ENCODE results near the gene TKFC.

The TKFC gene

GRCh38 chr11:61332797-61333549, at the start of gene TKFC, which contains the start of gene DDB1:
Gene TKFC, plus strand, starts transcription at chr11:61333228. Its CDS starts 1,501 bp downstream, at chr11:61334729.
Gene DDB1, minus strand, starts transcription at chr11:61333105. Its CDS starts 137 bp downstream, at chr11:61332968.
- H3K4me3 ChIP-seq (ENCODE audit: low read length in 2 of 2): peak within 1 kb of the TSS; percentile 88 to 93
- no peaks in the 10 kb centered on the region for H3K27me3 ChIP-seq (ENCODE audit: control insufficient read depth in 2 of 2, insufficient read depth in 2 of 2, low read length in 2 of 2)
- H3K27ac ChIP-seq (ENCODE audit: low read depth in 2 of 2, low read length in 2 of 2): peak within 1 kb of the TSS; percentile 87 to 93
- H3K36me3 ChIP-seq (ENCODE audit: control insufficient read depth in 2 of 2, insufficient read depth in 2 of 2, low read length in 2 of 2): peaks cover 10 to 18% of the 10 kb centered on the region in 2 donors
- peaks cover 20 to 21% of the 10 kb centered on the region in 2 donors for H3K4me1 ChIP-seq (ENCODE audit: control insufficient read depth in 2 of 2, insufficient read depth in 2 of 2, low read length in 2 of 2)
- peak within 1 kb of the TSS; percentile 94 to 95 for H3K9ac ChIP-seq (ENCODE audit: low read depth in 1 of 2, low read length in 2 of 2)
- H3K9me3 ChIP-seq (ENCODE audit: control insufficient read depth in 2 of 2, low read length in 2 of 2): no peaks in the 10 kb centered on the region

- H3K9me3 ChIP-seq (ENCODE audit: control insufficient read depth in 2 of 2, low read length in 2 of 2): no peaks in the 10 kb centered on the region
- H3K27me3 ChIP-seq (ENCODE audit: control insufficient read depth in 2 of 2, insufficient read depth in 2 of 2, low read length in 2 of 2): peaks cover 2 to 5% of the 10 kb centered on the region in 2 donors
- no peak overlapping the region for H3K27ac ChIP-seq (ENCODE audit: low read depth in 2 of 2, low read length in 2 of 2)
- no peaks in the 10 kb centered on the region for H3K36me3 ChIP-seq (ENCODE audit: control insufficient read depth in 2 of 2, insufficient read depth in 2 of 2, low read length in 2 of 2)
- H3K4me1 ChIP-seq (ENCODE audit: control insufficient read depth in 2 of 2, insufficient read depth in 2 of 2, low read length in 2 of 2): peaks cover 3 to 4% of the 10 kb centered on the region in 2 donors
- H3K4me3 ChIP-seq (ENCODE audit: low read length in 2 of 2): no peak overlapping the region
- no peak overlapping the region for H3K9ac ChIP-seq (ENCODE audit: low read depth in 1 of 2, low read length in 2 of 2)
These were observed 49.4 kb upstream of the TKFC start for GRCh38 chr11:61283613-61284012.

GRCh38 chr11:61287338-61287977, 45.6 kb upstream of the TKFC start:
- Histone ChIP-seq H3K27ac (ENCODE audit: low read depth in 2 of 2, low read length in 2 of 2) (no peak overlapping the region), H3K4me1 (ENCODE audit: control insufficient read depth in 2 of 2, insufficient read depth in 2 of 2, low read length in 2 of 2) (no peaks in the 10 kb centered on the region), H3K9ac (ENCODE audit: low read depth in 1 of 2, low read length in 2 of 2) (no peak overlapping the region), H3K36me3 (ENCODE audit: control insufficient read depth in 2 of 2, insufficient read depth in 2 of 2, low read length in 2 of 2) (no peaks in the 10 kb centered on the region), H3K27me3 (ENCODE audit: control insufficient read depth in 2 of 2, insufficient read depth in 2 of 2, low read length in 2 of 2) (peaks cover 3 to 6% of the 10 kb centered on the region in 2 donors), H3K9me3 (ENCODE audit: control insufficient read depth in 2 of 2, low read length in 2 of 2) (no peaks in the 10 kb centered on the region), H3K4me3 (ENCODE audit: low read length in 2 of 2) (no peak overlapping the region)

GRCh38 chr11:61290905-61291690, 41.9 kb upstream of the TKFC start:
- H3K36me3 ChIP-seq (ENCODE audit: control insufficient read depth in 2 of 2, insufficient read depth in 2 of 2, low read length in 2 of 2): no peaks in the 10 kb centered on the region
- no peaks in the 10 kb centered on the region for H3K9me3 ChIP-seq (ENCODE audit: control insufficient read depth in 2 of 2, low read length in 2 of 2)
- H3K27me3 ChIP-seq (ENCODE audit: control insufficient read depth in 2 of 2, insufficient read depth in 2 of 2, low read length in 2 of 2): peaks cover 12 to 13% of the 10 kb centered on the region in 2 donors
- no peak overlapping the region for H3K9ac ChIP-seq (ENCODE audit: low read depth in 1 of 2, low read length in 2 of 2)
- peaks cover 5 to 16% of the 10 kb centered on the region in 2 donors for H3K4me1 ChIP-seq (ENCODE audit: control insufficient read depth in 2 of 2, insufficient read depth in 2 of 2, low read length in 2 of 2)
- H3K27ac ChIP-seq (ENCODE audit: low read depth in 2 of 2, low read length in 2 of 2): no peak overlapping the region
- H3K4me3 ChIP-seq (ENCODE audit: low read length in 2 of 2): no peak overlapping the region

GRCh38 chr11:61292356-61292755, 40.7 kb upstream of the TKFC start:
- Histone ChIP-seq H3K27ac (ENCODE audit: low read depth in 2 of 2, low read length in 2 of 2) (no peak overlapping the region), H3K9ac (ENCODE audit: low read depth in 1 of 2, low read length in 2 of 2) (no peak overlapping the region), H3K4me1 (ENCODE audit: control insufficient read depth in 2 of 2, insufficient read depth in 2 of 2, low read length in 2 of 2) (peaks cover 5 to 16% of the 10 kb centered on the region in 2 donors), H3K36me3 (ENCODE audit: control insufficient read depth in 2 of 2, insufficient read depth in 2 of 2, low read length in 2 of 2) (no peaks in the 10 kb centered on the region), H3K27me3 (ENCODE audit: control insufficient read depth in 2 of 2, insufficient read depth in 2 of 2, low read length in 2 of 2) (peaks cover 12 to 13% of the 10 kb centered on the region in 2 donors), H3K9me3 (ENCODE audit: control insufficient read depth in 2 of 2, low read length in 2 of 2) (no peaks in the 10 kb centered on the region), H3K4me3 (ENCODE audit: low read length in 2 of 2) (no peak overlapping the region)

- Histone ChIP-seq H3K36me3 (ENCODE audit: control insufficient read depth in 2 of 2, insufficient read depth in 2 of 2, low read length in 2 of 2) (peaks cover 5 to 7% of the 10 kb centered on the region in 2 donors), H3K4me1 (ENCODE audit: control insufficient read depth in 2 of 2, insufficient read depth in 2 of 2, low read length in 2 of 2) (peaks cover 5 to 16% of the 10 kb centered on the region in 2 donors), H3K9me3 (ENCODE audit: control insufficient read depth in 2 of 2, low read length in 2 of 2) (no peaks in the 10 kb centered on the region), H3K27me3 (ENCODE audit: control insufficient read depth in 2 of 2, insufficient read depth in 2 of 2, low read length in 2 of 2) (peaks cover 12 to 13% of the 10 kb centered on the region in 2 donors), H3K27ac (ENCODE audit: low read depth in 2 of 2, low read length in 2 of 2) (no peak overlapping the region), H3K9ac (ENCODE audit: low read depth in 1 of 2, low read length in 2 of 2) (peak overlapping the region in 1 of 2 donors; percentile 40), H3K4me3 (ENCODE audit: low read length in 2 of 2) (peak overlapping the region; percentile 61 to 62)
These were observed 38.9 kb upstream of the TKFC start for GRCh38 chr11:61293867-61294716.

GRCh38 chr11:61294717-61295595, 38.1 kb upstream of the TKFC start, which contains the start of gene VWCE:
Gene VWCE, minus strand, starts transcription at chr11:61295316. Its CDS starts 279 bp downstream, at chr11:61295037.
- Histone ChIP-seq H3K36me3 (ENCODE audit: control insufficient read depth in 2 of 2, insufficient read depth in 2 of 2, low read length in 2 of 2) (peaks cover 12 to 15% of the 10 kb centered on the region in 2 donors), H3K4me1 (ENCODE audit: control insufficient read depth in 2 of 2, insufficient read depth in 2 of 2, low read length in 2 of 2) (peaks cover 5 to 16% of the 10 kb centered on the region in 2 donors), H3K27ac (ENCODE audit: low read depth in 2 of 2, low read length in 2 of 2) (no peak within 1 kb of the TSS), H3K9me3 (ENCODE audit: control insufficient read depth in 2 of 2, low read length in 2 of 2) (no peaks in the 10 kb centered on the region), H3K9ac (ENCODE audit: low read depth in 1 of 2, low read length in 2 of 2) (peak within 1 kb of the TSS in 1 of 2 donors; percentile 47), H3K4me3 (ENCODE audit: low read length in 2 of 2) (peak within 1 kb of the TSS; percentile 61 to 62), H3K27me3 (ENCODE audit: control insufficient read depth in 2 of 2, insufficient read depth in 2 of 2, low read length in 2 of 2) (peaks cover 12 to 13% of the 10 kb centered on the region in 2 donors)

GRCh38 chr11:61295596-61295926, 37.5 kb upstream of the TKFC start:
- H3K4me1 ChIP-seq (ENCODE audit: control insufficient read depth in 2 of 2, insufficient read depth in 2 of 2, low read length in 2 of 2): peaks cover 5 to 16% of the 10 kb centered on the region in 2 donors
- H3K9me3 ChIP-seq (ENCODE audit: control insufficient read depth in 2 of 2, low read length in 2 of 2): no peaks in the 10 kb centered on the region
- peaks cover 12 to 13% of the 10 kb centered on the region in 2 donors for H3K27me3 ChIP-seq (ENCODE audit: control insufficient read depth in 2 of 2, insufficient read depth in 2 of 2, low read length in 2 of 2)
- no peak overlapping the region for H3K27ac ChIP-seq (ENCODE audit: low read depth in 2 of 2, low read length in 2 of 2)
- H3K9ac ChIP-seq (ENCODE audit: low read depth in 1 of 2, low read length in 2 of 2): no peak overlapping the region
- peaks cover 18 to 21% of the 10 kb centered on the region in 2 donors for H3K36me3 ChIP-seq (ENCODE audit: control insufficient read depth in 2 of 2, insufficient read depth in 2 of 2, low read length in 2 of 2)
- H3K4me3 ChIP-seq (ENCODE audit: low read length in 2 of 2): peak overlapping the region in 1 of 2 donors; percentile 52
